GM19238 (cell line): ENCODE measurements around the gene OR2T4.

Experiments
- DNase-seq: peaks from one replicate; pipeline ENCODE4 v3.0.0; 2011; ENCODE audit warnings: low spot score; ENCODE audit not compliant: insufficient read length

OR2T4 gene, protein sequence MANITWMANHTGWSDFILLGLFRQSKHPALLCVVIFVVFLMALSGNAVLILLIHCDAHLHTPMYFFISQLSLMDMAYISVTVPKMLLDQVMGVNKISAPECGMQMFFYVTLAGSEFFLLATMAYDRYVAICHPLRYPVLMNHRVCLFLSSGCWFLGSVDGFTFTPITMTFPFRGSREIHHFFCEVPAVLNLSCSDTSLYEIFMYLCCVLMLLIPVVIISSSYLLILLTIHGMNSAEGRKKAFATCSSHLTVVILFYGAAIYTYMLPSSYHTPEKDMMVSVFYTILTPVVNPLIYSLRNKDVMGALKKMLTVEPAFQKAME

DNA sequence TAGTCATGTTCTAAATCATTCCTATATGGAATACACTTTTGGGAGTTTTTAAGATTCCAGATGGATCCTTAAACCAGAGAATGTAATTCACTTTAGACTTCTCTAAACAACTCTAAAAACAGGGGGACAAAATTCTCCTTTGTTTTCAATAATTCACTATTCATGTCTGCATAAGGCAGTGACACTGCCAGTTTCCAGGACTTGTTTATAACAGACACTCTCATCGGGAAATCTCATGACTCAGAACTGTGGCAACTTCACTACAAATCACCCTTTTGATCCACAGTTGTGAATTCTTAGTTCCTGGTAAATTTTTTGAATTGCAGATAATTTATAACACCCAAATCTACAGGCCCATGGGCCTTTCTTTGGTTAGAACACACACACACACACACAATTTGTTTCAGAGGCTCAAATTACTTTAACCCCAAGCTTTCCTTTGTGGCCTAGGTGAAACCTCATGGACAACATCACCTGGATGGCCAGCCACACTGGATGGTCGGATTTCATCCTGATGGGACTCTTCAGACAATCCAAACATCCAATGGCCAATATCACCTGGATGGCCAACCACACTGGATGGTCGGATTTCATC is at the start of gene OR2T4:
OR2T4 (plus strand) TSS at position 545 of the 595 bp plus-strand sequence; CDS start at position 545, 0 bp downstream.
- no peak for DNase-seq

DNA sequence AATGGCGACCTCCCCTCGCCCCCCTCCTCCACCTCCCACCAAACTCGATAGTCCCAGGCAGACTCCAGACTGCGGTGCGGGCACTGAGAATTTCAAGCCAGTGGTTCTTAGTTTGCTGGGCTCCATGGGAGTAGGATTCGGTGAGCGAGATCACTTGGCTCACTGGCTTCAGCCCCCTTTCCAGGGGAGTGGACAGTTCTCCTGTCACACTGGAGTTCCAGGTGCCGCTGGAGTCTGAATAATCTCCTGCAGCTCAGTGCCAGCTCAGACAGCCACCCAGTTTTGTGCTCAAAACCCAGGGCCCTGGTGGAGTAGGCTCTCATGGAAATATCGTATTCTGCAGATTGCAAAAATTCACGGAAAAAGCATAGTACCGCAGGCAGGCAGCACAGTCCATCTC is 44.7 kb upstream of the OR2T4 start:
- no peak for DNase-seq

DNA sequence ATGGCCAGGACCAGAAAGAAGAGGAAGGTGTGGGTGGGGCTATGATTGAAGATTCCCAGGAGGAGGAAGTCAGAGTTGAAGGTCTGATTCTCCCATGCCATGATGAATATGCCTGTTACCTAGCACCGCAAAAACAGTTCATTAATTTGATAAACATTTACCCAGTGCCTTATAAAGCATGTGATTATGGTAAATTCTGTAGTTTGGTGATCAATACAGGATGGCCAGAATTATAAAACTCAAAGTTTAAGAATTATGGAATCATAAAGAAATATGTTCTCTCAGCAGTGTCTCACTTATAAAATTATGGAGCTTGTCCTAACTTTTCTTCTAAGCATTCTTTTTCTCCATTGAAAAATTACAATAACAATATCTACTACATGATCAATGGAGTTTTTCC is 37.0 kb upstream of the OR2T4 start, which contains the start of gene OR2M7:
OR2M7 (minus strand) TSS at position 101 of the 400 bp plus-strand sequence; CDS start at position 101, 0 bp downstream.
- no peak for DNase-seq

DNA sequence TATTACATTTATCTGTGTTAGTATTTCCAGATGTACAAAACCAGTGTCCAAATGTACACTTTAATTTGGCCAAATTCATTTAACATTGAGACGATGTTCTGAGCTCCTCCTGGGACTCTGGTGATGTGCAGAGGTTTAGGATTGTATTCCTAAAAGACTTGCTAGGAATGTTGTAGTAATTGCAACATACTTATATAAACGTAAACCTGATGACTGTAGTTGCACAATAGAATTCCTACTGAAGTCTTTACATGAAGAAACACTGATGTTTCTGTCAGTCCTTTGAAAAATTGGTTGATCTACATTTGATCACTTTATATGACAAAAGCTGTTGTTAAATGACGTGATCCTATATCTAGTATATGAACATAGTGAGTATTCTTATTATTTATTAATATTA is 18.0 kb upstream of the OR2T4 start:
- no peak for DNase-seq

DNA sequence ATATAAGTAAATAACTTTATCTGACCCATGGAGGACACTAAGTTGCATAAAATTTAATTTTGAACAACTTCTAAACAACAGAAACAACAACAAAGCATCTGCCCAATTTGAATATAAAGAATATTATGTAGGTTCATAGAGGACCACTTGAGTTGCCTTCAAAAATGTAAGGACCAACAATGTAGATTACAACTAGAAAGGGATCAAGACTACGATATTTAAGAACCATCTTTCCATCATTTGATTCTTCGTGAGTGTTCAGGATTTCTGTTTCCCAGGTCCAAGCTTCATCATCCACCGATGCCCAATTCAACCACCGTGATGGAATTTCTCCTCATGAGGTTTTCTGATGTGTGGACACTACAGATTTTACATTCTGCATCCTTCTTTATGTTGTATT is 13.0 kb upstream of the OR2T4 start, which contains the start of gene OR14C36:
OR14C36 (plus strand) TSS at position 301 of the 400 bp plus-strand sequence; CDS start at position 301, 0 bp downstream.
- no peak for DNase-seq

DNA sequence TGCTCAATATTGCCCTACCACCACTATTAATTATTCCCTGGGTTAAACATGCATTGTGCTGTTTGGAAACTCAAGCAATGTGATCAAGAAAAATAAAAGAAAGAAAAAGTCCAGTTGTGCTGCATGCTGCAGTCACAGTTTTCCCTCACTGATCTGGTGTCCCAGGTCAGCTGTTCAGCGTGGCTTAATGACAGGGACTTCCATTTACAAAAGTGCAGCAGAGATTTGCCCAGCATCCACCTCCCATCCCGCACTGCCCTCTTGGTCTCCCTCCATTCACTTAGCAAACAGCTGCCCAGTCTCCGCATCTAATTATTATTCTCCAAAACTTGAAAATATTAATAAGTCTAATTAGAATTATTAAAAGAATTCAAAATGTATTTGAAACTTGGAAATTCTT is 2.0 kb upstream of the OR2T4 start:
- no peak for DNase-seq

DNA sequence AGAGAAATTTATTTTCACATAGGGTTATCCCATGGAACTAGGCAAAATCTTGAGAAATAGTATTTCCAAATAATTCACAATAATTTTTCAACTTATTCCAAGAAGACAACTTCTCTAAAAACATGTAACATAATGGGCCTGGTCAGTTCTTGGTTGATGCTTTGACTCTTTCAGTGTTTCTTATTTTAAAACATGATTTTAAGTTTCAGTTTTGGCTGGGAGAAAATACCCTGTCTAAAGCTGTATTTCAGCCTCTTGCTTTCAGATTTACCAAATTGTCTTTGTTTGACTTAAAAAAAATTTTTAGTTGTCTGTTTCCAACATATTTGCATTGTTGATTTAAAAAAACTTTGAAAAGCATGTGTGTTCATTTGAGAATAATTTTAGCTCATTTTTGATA is 5.1 kb downstream of the OR2T4 start:
- DNase-seq: no peak

DNA sequence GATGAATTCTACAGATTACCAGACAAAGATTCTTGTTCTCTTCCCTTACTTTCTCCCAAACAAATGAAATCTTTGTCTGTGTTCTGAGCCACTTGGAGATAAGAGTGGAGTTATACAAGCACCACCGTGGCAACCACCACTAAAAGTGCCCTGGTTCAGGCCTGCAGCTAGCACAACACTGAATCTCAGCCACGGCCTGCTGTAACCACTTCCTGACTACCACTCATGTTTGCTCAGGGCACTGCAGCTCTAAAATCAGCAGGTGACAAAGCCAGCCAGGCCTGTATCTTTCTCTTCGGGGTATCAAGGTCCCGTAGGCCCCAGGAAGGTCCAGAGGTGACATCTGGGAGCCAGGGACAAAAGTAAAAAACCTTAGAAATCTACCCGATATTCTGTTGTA is 10.9 kb downstream of the OR2T4 start:
- no peak for DNase-seq

DNA sequence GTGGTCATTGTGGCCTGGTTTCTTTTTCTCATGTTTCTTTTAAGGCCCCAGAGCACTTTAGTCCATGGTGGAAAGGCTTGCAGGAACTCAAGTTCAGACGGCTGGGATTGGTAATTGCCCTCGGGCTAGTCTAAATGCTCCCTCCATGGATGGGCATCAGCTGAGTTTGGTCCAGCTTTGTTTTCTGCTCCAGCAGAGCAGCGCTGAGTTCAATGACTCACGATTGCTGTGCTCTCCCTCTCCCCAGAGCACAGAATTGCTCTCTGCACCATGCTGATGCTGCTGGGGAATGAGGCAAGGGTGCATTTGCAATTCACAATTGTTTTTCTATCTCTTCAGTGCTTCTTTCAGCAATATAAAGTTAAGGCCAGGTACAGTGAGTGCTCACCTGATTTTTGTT is 12.3 kb downstream of the OR2T4 start:
- DNase-seq: no peak

DNA sequence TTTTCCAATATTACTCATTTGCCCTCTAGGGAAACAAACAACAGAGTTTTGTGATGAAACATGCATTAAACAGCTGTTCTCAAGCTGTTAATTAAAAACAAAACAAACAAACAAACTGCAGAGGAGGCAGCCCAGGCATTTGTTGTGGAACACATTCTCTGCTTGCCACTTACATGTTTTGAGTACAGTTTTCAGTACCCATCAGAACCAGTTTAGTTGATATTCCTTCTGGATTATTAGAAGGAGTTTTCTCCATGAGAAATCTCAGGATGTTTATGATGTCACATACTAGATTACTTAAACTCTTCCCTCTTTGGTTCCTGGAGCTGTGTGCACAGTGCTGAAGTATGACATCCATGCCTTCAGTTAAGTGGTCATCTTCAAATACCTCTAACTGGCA is 14.0 kb downstream of the OR2T4 start, which contains the start of gene OR2T6:
OR2T6 (plus strand) TSS at position 301 of the 400 bp plus-strand sequence. CDS start 11,863 bp downstream, outside the sequence.
- DNase-seq: no peak

DNA sequence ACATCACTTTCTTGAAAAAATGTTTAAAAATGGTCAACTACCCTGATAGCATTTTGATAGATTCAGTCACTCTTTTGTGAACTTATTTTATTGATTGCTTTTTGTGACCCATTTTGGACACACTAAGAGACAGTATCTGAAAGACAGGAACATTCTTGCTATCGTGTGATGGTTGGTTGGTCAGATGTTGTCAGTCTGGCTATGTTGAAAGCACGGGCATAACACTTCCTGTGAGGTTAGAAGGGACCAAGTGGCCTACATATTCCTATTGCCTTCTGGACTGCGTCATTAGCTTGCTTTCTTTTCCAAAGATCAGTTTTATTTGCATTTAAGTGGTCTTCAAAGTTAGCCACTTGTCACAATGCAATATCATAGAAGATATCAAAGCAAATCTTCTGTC is 15.5 kb downstream of the OR2T4 start:
- no peak for DNase-seq

DNA sequence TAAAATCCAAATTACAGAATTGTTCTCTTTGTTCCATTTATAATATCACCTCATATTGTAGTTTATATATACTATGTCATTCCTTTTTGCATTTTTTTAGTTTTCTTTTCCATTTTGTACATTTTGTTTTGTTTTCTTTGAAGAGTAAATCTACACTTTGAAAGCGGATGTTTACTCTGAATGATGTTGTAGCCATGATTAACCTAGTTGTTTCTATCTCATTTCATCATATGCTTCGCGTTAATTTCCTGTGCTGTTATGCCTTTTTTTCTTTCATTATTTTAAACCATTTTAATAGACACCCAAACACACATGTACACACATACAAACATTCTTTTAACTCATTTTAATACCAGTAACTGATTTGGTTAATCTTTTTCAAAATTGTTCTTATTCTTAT is 19.4 kb downstream of the OR2T4 start:
- DNase-seq: no peak

DNA sequence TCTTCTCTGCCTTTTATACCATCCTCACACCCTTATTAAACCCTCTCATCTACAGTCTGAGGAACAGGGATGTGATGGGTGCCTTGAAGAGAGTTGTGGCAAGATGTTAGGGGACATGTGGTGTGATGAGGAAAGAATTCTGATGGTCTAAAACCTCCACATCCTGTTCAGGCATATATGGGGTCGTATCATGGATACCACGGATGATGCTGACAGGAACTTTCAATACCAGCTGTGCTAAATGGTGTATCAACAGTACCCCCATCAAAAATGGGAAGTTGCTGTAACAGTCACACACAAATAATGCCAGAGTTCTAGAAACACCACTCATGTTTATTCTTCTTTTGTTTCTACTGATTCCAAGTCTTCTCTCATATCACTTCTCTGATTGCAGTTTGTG is 27.0 kb downstream of the OR2T4 start:
- no peak for DNase-seq

DNA sequence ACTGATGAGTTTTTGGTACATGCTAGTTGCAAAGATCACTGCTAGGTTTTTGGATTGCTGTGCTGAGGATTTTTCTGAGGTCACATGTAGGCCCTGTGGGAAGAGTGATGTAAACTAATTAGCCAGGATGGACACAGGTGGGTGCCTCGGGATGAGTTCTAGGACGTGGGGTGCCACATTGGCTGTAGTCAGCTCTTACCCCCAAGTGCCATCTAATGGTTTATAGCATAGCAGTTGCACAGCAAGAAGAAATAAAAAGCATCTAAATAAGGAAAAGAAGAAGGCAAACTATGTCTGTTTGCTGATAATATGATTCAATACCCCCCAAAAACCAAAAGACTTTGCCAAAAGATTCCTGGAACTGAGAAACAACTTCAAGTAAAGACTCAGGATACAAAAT is 31.6 kb downstream of the OR2T4 start:
- DNase-seq: no peak

DNA sequence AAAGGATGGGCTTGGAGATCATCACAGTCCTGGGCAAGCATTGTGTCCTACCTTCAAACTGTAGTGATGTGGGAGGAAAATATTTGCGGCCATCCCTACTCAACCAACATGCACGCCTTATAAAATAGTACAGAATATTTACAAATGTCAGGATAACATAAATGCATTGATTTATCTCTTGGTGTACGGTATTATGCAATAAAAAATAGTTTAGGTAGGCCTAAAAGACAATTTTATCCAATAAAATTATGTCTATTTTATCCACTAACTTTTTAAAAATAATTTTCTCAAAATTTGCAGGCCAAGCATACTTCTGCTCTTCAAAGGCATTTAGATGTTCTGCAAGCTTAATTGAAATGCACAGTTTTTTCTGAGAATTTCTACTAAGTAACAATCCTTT is 41.3 kb downstream of the OR2T4 start, which contains the start of gene OR2T1:
OR2T1 (plus strand) TSS at position 301 of the 400 bp plus-strand sequence. CDS start 3,100 bp downstream, outside the sequence.
- no peak for DNase-seq

DNA sequence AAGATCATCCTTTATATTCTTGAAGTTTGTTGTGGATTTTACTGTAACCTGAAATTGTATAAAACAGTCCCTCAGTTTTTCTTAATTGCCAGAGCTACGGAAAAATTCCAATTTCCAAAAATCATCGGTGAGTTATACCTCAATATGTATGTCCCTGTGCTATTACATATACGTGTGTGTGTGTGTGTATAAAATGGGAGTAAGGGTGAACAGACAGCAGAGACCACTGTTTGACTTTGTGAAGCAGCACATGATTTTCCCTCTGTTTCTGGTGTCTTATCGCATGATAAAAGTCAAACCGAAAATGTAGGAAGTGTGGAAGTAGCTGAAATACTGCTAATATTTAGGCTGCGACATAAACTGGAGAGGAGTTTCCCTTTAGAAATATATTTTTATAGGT is 42.6 kb downstream of the OR2T4 start:
- no peak for DNase-seq

DNA sequence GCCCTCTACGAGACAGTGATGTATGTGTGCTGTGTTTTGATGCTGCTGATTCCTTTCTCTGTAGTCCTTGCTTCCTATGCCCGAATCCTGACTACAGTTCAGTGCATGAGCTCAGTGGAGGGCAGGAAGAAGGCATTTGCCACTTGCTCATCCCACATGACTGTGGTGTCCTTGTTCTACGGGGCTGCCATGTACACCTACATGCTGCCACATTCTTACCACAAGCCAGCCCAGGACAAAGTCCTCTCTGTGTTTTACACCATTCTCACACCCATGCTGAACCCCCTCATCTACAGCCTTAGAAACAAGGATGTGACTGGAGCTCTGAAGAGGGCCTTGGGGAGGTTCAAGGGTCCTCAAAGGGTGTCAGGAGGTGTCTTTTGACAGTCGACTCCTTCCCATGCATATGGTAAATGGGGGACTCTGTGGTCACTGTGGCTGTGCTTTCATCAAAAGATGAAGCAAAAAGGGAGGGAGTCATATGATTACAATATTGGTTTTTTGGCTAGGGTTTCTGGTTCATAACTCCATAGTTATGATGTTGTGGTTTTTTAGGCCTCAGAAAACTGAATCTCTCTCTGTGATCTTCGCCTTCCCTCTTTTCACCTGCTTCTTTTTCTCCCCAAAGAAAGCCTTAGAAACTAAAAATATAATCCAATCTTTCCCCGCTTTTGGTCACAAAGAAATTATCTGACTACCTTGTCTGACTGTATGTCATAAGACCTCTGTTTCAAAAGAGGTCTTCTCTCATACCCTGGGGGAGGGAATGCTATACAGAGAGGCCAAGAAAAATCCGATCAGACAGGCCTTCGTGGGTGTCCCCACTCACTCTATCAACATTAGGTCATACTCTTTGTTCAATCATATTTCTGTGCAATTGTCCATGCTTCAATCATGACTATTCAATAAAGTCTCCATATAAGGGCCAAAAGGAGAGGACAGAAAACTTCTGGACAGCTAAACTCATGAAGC is 45.5 kb downstream of the OR2T4 start:
- DNase-seq: no peak
